LHCN-M2 (cell line): ENCODE measurements around the gene CST3. TPM values are rescaled to one million over a fixed set of nuclear protein-coding genes. Genes with fewer than 3 reads are reported as not detected.

Source experiments
- DNase-seq: peaks from one replicate; pipeline ENCODE4 v3.0.0-alpha.2; 2012; ENCODE audit warnings: low read depth
- total RNA-seq: library from RNA; depleted of rRNA; stranded (reverse); fragments of >200 nt; gene quantifications from 2 replicates; pipeline ENCODE4 v1.2.3, GENCODE V29; 2014; rRNA removed

The CST3 gene
- total RNA-seq, 1 experiment from 2014 or later: 431 TPM

GRCh38 chr20:23603321-23603720 is 34.4 kb downstream of the CST3 start:
- no peak for DNase-seq

GRCh38 chr20:23602699-23603098 is 35.1 kb downstream of the CST3 start:
- no peak for DNase-seq

- DNase-seq: no peak
These were observed 35.5 kb downstream of the CST3 start for GRCh38 chr20:23602241-23602640.

GRCh38 chr20:23601715-23602114 is 36.0 kb downstream of the CST3 start:
- no peak for DNase-seq

- DNase-seq: no peak
These were observed 39.3 kb downstream of the CST3 start for GRCh38 chr20:23598481-23598880.

GRCh38 chr20:23596579-23597250 is 41.0 kb downstream of the CST3 start:
- peak; percentile 20 for DNase-seq

- DNase-seq: no peak
These were observed 41.8 kb downstream of the CST3 start for GRCh38 chr20:23595941-23596340.

- no peak for DNase-seq
These were observed 49.0 kb downstream of the CST3 start for GRCh38 chr20:23588434-23589403.

GRCh38 chr20:23587631-23588030 is 50.1 kb downstream of the CST3 start:
- DNase-seq: no peak

- no peak for DNase-seq
These were observed 50.8 kb downstream of the CST3 start for GRCh38 chr20:23586735-23587525.

GRCh38 chr20:23585808-23586734 is 51.7 kb downstream of the CST3 start:
- no peak for DNase-seq

- no peak for DNase-seq
These were observed 52.3 kb downstream of the CST3 start for GRCh38 chr20:23585449-23585807.

GRCh38 chr20:23584434-23585199 is 53.1 kb downstream of the CST3 start:
- DNase-seq: no peak

Other genes starting within 250 kb of the CST3 start
- gene NAPB, start 216.5 kb downstream of the CST3 start, total RNA-seq: 12.8 and 14.2 TPM in 2 replicates
- gene CSTL1, start 198.3 kb downstream of the CST3 start, total RNA-seq: not detected in 2 replicates
- not detected in 2 replicates for gene CST11, start 185.1 kb downstream of the CST3 start, total RNA-seq
- not detected in 2 replicates for gene CST8, start 146.8 kb downstream of the CST3 start, total RNA-seq
- gene CST9L, start 69.5 kb downstream of the CST3 start, total RNA-seq: not detected in 2 replicates
- gene CST9, start 32.0 kb downstream of the CST3 start, total RNA-seq: not detected in 2 replicates
- not detected in 2 replicates for gene CST4, start 51.1 kb upstream of the CST3 start, total RNA-seq
- gene CST1, start 113.0 kb upstream of the CST3 start, total RNA-seq: not detected in 2 replicates
- gene CST2, start 188.8 kb upstream of the CST3 start, total RNA-seq: not detected in 2 replicates
- gene CST5, start 241.8 kb upstream of the CST3 start, total RNA-seq: not detected in 2 replicates